ENCODE measurements around the gene S1PR5. TPM values are rescaled to one million over a fixed set of nuclear protein-coding genes. Genes with fewer than 3 reads are reported as not detected.
"Not testable (repeated sequence)": the region's sequence is repeated elsewhere in the genome, so short reads cannot be mapped to it uniquely, and the experiment has no call there.

Gene S1PR5
- polyA plus RNA-seq, 5 donors: 0.41 to 0.87 (median 0.65) TPM

DNA sequence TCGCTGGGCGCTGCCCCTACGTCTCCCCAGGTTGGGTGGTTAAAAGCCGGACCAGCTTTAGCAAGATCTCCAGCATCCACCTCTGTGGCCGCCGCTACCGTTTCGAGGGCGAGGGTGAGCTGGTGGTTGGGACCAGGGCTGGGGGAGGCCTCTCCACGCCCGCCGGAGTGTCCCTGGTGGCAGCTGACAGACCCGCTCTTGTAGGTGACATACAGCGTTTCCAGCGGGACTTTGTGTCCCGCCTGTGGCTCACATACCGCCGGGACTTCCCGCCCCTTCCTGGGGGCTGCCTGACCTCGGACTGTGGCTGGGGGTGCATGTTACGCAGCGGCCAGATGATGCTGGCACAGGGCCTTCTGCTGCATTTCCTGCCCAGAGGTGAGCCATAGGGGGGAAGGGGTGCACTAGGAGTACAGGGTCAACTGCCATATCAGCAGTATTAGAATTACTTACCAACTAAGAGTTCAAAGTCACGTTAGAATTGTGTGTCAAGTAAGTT lies 27.6 kb upstream of the S1PR5 start:
- DNase-seq: no peak

DNA sequence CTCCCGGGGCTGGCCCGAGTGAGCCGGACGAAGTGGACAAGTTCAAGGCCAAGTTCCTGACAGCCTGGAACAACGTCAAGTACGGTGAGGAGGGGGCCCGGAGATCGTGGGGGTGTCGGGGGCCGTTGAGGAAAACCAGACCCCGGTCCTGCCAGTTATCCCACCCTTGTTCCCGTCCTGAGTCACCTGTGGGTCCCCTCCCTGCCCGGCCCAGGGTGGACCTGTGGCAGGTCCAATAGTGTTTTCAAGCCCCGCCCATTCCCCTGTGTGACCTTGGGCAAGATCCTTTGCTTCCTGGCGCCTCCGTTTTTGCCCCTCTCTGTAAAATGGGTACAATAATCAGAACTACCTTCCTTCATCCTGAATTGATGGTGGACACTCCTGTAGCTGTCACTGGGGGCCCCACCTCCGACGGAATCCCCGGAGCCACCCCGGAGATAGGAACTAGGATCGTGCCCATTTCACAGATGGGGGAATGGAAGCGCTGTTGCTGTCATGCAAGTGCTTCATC lies 27.1 kb upstream of the S1PR5 start:
- DNase-seq: no peak

DNA sequence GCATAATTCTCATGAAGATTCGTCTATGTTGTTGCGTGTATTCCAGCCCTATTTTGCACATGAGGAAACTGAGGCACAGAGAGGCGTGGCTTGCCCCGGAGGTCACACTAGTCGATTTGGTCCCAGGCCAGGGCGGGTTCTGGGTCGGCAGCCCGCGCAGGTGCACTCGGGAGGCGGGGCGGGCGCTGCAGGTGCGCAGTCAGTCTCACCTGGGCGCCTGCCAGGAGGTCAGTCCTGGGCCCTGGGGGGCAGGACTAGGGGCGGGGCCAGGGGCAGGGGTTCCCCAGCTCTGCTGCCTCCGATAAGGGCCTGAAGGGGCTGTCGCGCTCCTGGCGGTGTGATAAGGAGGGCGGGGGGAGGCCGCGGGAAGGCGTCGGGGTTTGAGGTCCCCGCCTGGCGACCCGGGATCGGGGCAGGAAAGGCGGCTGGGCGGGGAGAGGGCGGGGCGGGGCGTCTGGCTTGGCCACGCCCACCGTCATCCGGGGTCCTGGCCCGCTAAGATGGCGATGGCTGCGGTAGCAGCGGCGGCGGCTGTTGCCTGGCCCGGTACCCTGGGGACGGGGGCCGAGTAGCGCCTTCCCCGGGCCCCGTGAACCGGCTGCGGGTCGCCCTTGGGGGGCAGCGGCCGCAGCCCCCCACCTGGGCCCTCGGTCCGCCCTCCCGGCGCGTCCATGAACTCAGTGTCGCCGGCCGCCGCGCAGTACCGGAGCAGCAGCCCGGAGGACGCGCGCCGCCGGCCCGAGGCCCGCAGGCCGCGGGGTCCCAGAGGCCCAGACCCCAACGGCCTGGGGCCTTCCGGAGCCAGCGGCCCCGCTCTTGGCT lies 26.4 kb upstream of the S1PR5 start, which contains the start of gene ATG4D:
Gene ATG4D (plus strand): TSS at position 485 of the 822 bp plus-strand sequence. CDS start 187 bp downstream, at position 672.
- DNase-seq: peak; percentile 72 to 76

DNA sequence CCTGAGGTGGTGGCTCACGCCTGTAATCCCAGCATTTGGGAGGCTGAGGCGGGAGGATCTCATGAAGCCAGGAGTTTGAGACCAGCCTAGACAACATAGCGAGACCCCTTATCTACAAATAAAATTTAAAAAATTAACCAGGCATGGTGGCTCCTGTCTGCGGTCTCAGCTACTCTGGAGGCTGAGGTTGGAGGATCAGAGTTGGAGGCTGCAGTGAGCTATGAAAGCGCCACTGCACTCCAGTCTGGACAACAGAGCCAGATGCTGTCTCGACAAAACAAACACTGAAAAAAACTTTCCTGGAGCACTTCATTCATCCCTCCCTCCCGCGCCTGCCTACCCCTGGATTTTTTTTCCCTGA lies 25.8 kb upstream of the S1PR5 start:
- no peak for DNase-seq

DNA sequence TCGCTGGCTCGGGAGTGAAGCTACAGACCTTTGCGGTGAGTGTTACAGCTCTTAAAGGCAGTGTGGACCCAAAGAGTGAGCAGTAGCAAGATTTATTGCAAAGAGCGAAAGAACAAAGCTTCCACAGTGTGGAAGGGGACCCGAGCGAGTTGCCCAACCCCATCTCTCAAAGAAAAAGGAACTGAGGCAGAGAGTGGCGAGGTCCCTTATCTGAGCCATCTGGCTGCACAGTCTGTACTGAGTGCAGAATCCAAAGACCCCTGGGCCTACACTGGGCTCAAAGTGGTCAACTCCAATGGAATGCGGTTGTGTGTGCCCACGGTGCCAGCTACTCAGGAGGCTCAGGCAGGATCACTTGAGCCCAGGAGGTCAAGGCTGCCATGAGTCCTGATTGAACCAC lies 21.8 kb upstream of the S1PR5 start:
- DNase-seq: not testable (repeated sequence)

DNA sequence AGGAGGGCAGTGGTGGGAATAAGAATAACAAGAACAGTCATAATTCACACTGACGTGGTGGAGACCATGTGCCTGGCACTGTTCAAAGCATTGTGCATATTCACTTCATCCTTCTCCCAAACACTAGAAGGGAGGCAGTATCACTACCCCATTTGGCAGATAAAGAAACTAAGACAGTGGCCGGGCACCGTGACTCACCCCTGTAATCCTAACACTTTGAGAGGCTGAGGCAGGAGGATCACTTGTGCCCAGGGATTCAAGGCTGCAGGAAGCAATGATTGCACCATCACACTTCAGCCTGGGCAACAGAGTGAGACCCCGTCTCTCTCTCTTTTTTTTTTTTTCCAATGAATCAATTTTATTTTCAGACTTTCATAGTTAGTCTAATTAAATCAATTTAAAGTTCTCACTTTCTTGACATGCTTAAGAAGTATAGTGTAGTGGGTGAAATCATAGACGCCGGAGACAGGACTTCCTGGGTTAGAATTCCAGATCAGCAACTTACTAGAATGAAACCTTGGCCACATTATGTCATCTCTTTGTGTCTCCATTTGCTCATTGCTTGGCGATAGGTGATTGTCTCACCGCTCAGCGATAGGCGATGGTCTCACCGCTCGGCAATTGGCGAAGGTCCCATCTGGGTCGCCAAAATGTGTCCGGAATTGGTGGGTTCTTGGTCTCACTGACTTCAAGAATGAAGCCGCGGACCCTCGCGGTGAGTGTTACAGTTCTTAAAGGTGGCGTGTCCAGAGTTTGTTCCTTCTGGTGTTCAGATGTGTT lies 21.1 kb upstream of the S1PR5 start:
- no peak for DNase-seq

DNA sequence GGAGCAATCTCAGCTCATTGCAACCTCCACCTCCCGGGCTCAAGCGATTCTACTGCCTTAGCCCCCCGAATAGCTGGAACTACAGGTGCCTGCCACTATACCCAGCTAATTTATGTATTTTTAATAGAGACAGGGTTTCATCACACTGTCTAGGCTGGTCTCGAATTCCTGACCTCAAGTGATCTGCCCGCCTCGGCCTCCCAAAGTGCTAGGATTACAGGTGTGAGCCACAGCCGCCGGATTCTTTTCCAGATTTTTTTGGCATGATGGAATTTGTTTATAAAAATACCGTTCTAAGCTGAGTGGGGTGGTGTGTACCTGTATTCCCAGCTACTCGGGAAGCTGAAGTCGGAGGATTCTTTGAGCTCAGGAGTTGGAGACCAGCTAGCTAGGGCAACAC lies 20.4 kb upstream of the S1PR5 start:
- DNase-seq: no peak

DNA sequence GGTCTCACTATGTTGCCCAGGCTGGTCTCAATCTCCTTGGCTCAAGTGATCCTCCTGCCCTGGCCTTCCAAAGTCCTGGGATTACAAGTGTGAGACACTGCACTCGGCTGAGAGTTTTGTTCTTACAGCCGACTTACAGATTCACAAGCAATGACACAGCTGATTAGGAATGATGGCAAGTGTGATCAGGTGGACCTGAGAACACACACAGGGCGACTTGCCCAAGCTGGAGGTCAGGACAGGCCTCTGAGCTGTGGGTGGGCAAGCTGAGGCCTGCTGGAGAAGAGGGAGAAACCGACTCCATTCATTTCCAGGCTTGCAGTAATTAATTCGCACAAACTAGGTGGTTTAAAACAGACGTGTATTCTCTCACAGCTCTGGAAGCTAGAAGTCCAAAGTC lies 18.4 kb upstream of the S1PR5 start:
- no peak for DNase-seq

DNA sequence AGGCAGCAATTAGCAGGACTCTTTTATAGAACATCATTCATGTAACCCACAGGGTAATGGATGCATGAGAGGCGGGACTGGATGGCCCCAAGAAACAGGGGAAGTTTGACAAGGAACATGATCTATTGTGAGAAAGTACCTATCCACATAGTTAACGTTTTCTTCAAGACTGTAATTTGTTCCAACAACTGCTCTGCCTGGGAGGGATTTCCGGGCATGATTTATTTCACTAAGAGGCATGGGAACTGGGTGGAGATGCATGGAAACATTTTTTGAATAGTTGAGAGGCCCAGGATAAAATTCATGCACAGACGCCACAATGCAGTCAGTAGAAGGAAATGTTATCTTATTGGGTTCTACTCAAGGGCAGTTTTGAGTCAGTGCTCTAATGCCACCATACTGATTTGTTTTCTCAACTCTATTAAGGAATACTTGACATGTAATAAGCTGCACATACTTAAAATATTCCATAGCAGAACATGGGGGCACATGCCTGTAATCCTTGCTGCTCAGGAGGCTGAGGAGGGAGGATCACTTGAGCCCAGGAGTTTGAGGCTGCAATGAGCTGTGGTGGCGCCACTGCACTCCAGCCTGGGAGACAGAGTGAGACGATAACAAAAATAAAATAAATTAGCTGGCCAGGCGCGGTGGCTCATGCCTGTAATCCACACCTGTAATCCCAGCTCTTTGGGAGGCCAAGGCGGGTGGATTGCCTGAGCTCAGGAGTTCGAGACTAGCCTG lies 16.6 kb upstream of the S1PR5 start:
- no peak for DNase-seq

DNA sequence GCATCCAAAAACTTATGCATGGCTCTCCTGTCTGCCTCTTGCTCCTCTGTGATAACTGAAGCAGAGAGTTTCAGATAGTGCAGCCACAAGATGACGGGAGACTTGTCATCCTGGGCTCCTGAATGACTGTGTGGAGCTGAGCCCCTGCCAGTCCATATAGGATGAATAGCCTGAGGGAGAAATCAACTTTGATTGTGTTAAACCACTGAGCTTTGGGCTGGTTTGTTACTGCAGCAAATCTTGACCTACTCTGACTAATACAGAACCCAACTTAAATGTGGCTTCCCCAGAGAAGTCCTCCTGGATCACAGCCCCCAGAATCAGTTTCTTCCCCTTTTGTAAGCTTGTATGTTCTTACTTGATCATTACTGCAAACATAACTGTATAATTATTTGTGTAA lies 15.2 kb upstream of the S1PR5 start:
- DNase-seq: no peak

DNA sequence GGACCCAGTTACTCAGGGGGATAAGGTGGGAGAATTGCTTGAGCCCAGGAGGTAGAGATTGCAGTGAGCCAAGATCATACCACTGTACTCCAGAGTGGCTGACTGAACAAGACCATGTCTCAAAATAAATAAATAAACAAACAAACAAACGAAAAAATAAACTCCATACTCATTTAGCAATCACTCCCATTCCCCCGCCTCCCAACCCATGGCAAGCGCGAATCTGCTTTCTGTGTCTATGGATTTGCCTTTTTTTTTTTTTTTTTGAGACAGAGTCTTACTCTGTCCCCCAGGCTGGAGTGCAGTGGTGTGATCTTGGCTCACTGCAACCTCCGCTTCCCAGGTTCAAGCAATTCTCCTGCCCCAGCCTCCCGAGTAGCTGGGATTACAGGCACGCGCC lies 9.6 kb upstream of the S1PR5 start:
- not testable (repeated sequence) for DNase-seq

DNA sequence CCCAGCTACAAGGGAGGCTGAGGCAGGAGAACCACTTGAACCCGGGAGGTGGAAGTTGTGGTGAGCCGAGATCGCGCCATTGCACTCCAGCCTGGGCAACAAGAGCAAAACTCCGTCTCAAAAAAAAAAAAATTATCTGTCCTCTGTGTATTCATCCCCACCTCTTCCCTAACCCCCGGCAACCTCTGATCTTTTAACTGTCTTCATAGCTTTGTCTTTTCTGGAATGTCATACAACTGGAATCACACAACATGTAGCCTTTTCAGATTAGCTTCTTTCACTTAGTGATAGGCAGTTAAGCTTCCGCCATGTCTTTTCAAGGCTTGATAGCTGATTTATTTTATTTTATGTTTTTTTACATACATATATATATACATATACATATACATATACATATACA lies 8.4 kb upstream of the S1PR5 start:
- DNase-seq: no peak

DNA sequence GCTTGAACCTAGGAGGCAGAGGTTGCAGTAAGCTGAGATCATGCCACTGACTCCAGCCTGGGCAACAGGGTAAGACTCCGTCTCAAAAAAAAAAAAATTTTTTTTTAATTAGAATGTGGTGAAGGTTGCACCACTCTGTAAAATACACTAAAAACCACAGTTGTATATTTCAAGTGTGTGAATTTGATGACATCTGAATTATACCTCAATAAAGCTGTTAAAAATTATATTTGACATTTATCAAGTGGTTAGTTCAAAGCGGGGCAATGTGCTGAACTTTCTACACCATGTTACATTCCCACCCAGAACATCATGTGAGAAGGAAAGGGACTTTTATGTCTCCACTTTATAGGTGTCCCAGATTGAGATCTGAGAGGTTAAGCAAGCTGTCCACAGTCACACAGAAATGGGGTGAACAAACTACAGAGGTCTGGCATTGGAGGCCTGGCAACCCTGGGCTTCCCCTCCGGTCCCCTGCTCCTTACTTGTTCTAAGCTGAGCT lies 5.9 kb upstream of the S1PR5 start:
- DNase-seq: no peak

DNA sequence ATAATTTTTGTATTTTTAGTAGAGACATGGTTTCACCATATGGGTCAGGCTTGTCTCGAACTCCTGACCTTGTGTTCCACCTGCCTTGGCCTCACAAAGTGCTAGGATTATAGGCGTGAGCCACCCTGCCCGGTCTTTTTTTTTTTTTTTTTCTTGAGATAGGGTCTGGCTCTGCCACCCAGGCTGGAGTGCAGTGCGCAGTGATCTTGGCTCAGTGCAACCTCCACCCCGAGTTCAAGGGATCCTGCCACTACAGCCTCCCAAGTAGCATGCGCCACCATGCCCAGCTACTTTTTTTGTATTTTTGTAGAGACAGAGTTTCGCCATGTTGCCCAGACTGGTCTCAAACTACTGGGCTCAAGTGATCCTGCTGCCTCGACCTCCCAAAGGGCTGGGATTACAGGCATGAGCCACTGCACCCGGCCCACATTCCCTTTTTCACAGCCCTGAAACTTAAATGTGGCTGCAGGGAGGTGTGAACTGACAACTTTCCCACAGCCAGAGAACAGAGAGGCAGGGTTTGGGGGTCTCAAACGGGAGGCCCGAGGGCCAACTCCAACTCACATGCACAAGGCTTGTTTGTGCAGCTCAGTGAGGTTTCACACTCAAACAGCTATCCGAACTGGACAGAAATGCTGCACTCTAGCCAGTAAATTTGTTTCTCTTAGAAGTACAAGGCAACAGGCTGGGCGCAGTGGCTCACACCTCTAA lies 4.4 kb upstream of the S1PR5 start:
- DNase-seq: no peak

DNA sequence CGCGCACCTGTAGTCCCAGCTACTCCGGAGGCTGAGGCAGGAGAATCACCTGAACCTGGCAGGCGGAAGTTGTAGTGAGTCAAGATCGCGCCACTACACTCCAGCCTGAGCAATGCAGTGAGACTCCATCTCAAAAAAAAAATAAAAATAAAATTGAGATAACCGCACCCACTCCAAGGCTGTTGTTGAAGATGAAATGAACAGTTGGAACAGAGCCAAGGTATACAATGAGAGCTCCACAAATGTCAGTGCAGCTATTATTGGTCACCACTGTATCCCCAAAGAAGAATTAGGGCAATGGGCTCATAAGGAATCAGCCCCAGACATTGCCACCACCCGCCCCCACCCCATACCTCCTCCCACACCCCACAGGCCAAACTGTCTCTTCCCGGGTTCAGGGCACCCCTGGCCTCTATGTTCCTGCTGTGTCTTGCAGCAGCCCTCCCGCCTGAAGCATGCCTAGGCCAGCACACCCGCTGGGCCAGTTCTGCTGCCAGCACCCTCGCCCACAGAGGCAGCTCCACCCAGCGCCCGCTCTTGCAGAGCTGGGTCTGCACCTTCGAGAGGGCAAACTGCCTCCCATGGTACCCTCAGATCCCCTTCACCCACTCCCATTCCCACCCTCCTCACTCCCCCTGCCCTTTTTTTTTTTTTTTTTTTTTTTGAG lies 3.5 kb upstream of the S1PR5 start:
- no peak for DNase-seq

DNA sequence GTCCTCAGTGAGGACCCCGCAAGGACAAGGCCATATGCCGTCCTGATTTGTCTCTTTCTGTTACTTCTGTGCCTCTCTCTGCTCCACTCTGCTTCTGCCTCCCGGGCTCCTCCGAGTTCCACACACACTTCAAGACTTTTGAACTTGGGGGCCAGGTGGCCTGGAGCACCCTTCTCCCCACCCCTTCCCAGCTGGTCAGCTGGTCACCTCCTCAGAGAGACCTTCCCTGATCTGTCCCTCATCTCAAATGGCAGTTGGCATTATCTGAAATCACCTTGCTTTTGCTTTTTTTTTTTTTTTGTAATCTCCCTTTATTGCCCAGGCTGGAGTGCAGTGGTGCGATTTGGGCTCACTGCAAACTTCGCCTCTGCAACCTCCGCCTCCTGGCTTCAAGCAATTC lies 2.2 kb upstream of the S1PR5 start:
- DNase-seq: no peak

DNA sequence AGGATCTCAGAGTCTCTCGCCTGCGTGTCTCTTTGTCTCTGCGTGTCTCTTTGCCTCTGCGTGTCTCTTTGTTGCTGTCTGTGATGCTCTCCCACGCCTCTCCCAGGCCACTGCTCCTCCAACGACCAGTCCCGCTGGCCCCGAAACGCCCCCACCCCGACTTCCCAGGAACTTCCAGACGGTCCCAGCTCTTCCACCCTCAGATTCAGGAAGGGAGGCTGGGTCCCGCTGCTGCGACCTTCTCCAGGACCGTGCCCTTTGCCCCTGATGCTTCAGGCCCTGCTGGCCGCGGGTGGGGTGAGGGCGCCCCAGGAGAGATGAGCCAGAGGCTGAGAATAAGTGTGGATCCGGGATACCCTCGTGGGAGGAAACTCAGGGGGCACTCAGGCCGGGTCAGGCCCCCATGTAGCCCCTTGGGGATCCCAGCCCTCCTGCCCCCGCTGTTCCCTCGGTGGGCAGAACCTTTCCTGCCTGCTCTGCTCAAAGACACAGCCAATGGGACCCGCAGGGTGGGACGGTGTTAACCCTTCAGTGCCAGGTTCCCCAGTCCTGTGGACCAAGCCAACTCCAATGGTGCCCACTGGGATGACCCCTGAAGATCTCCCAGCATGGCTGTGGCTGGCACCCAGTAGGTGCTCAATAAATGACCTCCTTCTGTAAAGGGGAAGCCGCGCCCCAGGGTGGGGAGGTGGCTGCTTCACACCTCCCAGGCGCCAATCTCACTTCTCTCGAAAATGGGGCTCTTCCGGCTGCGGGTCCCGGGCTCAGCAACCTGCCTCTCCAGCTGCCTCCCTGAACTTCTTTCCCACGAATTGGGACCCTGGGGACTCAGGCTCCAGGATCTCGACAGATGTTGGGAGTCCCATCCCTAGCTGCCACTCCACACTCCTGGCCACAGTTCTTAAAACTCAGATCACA lies 1.5 kb upstream of the S1PR5 start:
- DNase-seq: no peak

DNA sequence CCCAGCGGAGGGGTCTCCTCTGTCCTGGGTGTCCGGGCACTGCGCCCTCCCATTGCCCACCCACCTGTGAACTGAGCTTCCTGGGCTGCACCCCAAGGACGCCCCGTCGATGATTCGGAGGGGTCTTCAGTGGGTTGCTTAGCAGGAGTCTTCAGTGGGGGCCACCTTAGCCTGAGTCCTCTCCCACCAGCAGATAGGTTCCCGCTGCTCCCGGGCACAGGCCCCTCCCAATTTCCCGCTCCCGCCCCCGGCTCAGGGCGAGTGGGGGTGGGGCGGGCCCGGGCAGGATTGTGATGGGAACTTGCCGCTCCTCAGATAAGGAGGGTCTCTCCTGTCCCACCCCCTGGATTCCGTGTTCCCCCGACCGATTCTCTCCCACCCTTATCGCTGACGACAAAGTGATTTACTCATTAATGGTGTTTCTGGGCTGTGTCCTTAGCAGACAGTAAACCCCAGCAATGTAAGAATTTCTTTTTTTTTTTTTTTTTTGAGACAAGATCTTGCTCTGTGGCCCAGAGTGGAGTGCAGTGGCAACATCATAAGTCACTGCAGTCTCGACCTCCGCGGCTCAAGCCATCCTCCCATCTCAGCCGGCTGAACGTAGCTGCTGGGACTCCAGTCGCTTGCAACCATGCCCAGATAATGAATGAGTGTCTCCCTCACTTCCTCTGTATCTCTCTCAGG lies 655 bp upstream of the S1PR5 start:
- no peak for DNase-seq
